Measurements from ENCODE around the gene CTDP1. TPM values are rescaled to one million over a fixed set of nuclear protein-coding genes. Genes with fewer than 3 reads are reported as not detected.

Gene CTDP1
- polyA plus RNA-seq, 1 donor (not counting 4 experiments of a cell fraction or from before 2014, with no cell fraction given) = 9.2 TPM

DNA sequence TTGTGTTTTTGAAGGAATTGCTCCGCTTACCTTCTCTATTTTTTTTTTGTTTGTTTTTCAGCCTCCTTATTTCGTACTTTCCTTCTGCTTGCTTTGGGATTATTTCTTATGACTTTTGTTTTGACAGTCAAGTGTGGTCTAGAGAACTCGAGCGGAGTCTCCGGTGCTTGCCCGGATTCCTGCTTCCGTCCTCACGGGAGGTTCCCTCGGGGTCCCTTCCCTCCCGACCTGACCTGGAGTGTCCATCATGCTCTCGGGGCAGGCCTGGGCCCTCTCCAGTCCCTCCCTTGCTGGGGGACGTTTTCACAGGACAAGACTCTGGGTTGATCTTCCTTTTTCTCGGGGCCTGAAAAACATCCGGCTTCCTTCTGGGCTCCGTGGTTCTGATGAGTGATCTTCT lies 45.9 kb downstream of the CTDP1 start:
- Histone ChIP-seq H3K36me3 (ENCODE audit: control insufficient read depth in 2 of 2, extremely low read depth in 1 of 2, insufficient read depth in 2 of 2, low read length in 2 of 2) (peaks cover 25 to 43% of the 10 kb centered on the region in 2 experiments), H4K20me1 (ENCODE audit: control insufficient read depth, extremely low read depth, insufficient read depth, low read length) (no peaks in the 10 kb centered on the region), H3K4me3 (ENCODE audit: control insufficient read depth in 2 of 3, extremely low read depth in 1 of 3, insufficient read depth in 2 of 3, low read depth in 1 of 3, low read length in 3 of 3) (no peak overlapping the region), H3K9me3 (ENCODE audit: control insufficient read depth, low read depth, low read length) (no peaks in the 10 kb centered on the region), H3K4me1 (ENCODE audit: control insufficient read depth, extremely low read depth, insufficient read depth, low read length) (no peaks in the 10 kb centered on the region), H3K9me1 (ENCODE audit: control insufficient read depth, extremely low read depth, insufficient read depth, low read length) (no peaks in the 10 kb centered on the region), H2AFZ (ENCODE audit: control insufficient read depth, low read length) (no peak overlapping the region), H3K27ac (ENCODE audit: control insufficient read depth, insufficient read depth, low read length) (no peak overlapping the region), H3K9ac (ENCODE audit: control insufficient read depth, extremely low read depth, insufficient read depth, low read length) (no peak overlapping the region), H3K79me2 (ENCODE audit: control insufficient read depth, insufficient read depth, low read length) (peaks cover 19% of the 10 kb centered on the region), H3K4me2 (ENCODE audit: control insufficient read depth, extremely low read depth, insufficient read depth, low read depth, low read length) (no peak overlapping the region), H3K27me3 (ENCODE audit: control insufficient read depth, extremely low read depth, insufficient read depth, low read length) (no peaks in the 10 kb centered on the region)
- dilution Hi-C loops (cut with MboI; ENCODE audit: extremely low pct_ligation_motif_present, low sequenced_read_pairs) = no loop called here
- DNase-seq (ENCODE audit: low read depth, low spot score) (no peak), FAIRE-seq (no peak)
- TF ChIP-seq EZH2 (IDR thresholded peaks at IDR 0.05; ENCODE audit: low read length) = no peak
- TF ChIP-seq, protein P1, sequence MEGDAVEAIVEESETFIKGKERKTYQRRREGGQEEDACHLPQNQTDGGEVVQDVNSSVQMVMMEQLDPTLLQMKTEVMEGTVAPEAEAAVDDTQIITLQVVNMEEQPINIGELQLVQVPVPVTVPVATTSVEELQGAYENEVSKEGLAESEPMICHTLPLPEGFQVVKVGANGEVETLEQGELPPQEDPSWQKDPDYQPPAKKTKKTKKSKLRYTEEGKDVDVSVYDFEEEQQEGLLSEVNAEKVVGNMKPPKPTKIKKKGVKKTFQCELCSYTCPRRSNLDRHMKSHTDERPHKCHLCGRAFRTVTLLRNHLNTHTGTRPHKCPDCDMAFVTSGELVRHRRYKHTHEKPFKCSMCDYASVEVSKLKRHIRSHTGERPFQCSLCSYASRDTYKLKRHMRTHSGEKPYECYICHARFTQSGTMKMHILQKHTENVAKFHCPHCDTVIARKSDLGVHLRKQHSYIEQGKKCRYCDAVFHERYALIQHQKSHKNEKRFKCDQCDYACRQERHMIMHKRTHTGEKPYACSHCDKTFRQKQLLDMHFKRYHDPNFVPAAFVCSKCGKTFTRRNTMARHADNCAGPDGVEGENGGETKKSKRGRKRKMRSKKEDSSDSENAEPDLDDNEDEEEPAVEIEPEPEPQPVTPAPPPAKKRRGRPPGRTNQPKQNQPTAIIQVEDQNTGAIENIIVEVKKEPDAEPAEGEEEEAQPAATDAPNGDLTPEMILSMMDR (optimal IDR thresholded peaks at IDR 0.05 in 1 of 3, IDR thresholded peaks at IDR 0.05 in 1 of 3, conservative IDR thresholded peaks at IDR 0.05 in 1 of 3; ENCODE audit: extremely low read depth in 1 of 3, insufficient read depth in 2 of 3, low read length in 3 of 3) = no peak

DNA sequence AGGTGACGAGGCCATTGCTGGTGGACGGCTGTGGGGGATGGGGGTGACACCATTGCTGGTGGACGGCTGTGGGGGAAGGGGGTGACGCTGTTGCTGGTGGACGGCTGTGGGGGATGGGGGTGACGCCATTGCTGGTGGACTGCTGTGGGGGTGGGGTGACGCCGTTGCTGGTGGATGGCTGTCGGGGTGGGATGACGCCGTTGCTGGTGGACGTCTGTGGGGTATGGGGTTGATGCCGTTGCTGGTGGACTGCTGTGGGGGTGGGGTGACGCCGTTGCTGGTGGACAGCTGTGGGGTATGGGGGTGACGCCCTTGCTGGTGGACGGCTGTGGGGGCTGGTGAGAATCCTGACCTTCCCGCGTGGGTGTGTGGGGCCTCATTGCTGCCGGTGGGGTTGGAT lies 47.1 kb downstream of the CTDP1 start:
- DNase-seq (ENCODE audit: low read depth, low spot score) (no peak), FAIRE-seq (no peak)
- TF ChIP-seq, protein P1 (optimal IDR thresholded peaks at IDR 0.05 in 1 of 3, IDR thresholded peaks at IDR 0.05 in 1 of 3, conservative IDR thresholded peaks at IDR 0.05 in 1 of 3; ENCODE audit: extremely low read depth in 1 of 3, insufficient read depth in 2 of 3, low read length in 3 of 3) = no peak
- TF ChIP-seq EZH2 (IDR thresholded peaks at IDR 0.05; ENCODE audit: low read length) = no peak
- no peak overlapping the region for H3K4me3 ChIP-seq (ENCODE audit: control insufficient read depth in 2 of 3, extremely low read depth in 1 of 3, insufficient read depth in 2 of 3, low read depth in 1 of 3, low read length in 3 of 3)
- H3K9me3 ChIP-seq (ENCODE audit: control insufficient read depth, low read depth, low read length) = peaks cover 9% of the 10 kb centered on the region
- H3K9me1 ChIP-seq (ENCODE audit: control insufficient read depth, extremely low read depth, insufficient read depth, low read length) = no peaks in the 10 kb centered on the region
- H3K36me3 ChIP-seq (ENCODE audit: control insufficient read depth in 2 of 2, extremely low read depth in 1 of 2, insufficient read depth in 2 of 2, low read length in 2 of 2) = peaks cover 34 to 44% of the 10 kb centered on the region in 2 experiments
- no peak overlapping the region for H2AFZ ChIP-seq (ENCODE audit: control insufficient read depth, low read length)
- dilution Hi-C loops (cut with MboI; ENCODE audit: extremely low pct_ligation_motif_present, low sequenced_read_pairs) = no loop called here
- peaks cover 19% of the 10 kb centered on the region for H3K79me2 ChIP-seq (ENCODE audit: control insufficient read depth, insufficient read depth, low read length)
- H3K9ac ChIP-seq (ENCODE audit: control insufficient read depth, extremely low read depth, insufficient read depth, low read length) = no peak overlapping the region
- H3K4me2 ChIP-seq (ENCODE audit: control insufficient read depth, extremely low read depth, insufficient read depth, low read depth, low read length) = no peak overlapping the region
- H4K20me1 ChIP-seq (ENCODE audit: control insufficient read depth, extremely low read depth, insufficient read depth, low read length) = no peaks in the 10 kb centered on the region
- H3K27me3 ChIP-seq (ENCODE audit: control insufficient read depth, extremely low read depth, insufficient read depth, low read length) = no peaks in the 10 kb centered on the region
- H3K27ac ChIP-seq (ENCODE audit: control insufficient read depth, insufficient read depth, low read length) = no peak overlapping the region
- no peaks in the 10 kb centered on the region for H3K4me1 ChIP-seq (ENCODE audit: control insufficient read depth, extremely low read depth, insufficient read depth, low read length)

Measured in keratinocyte (primary cell).